KMS-11 (cell line): ENCODE measurements around the gene JAG2.

Source experiments
- H2AFZ ChIP-seq: fragments of 200-600 bp; sonication (generic); 2 replicates; pipeline ENCODE4 v1.6.1; 2016; ENCODE audit warnings: antibody characterized with exemption, mixed run types, low read depth
- H3K27ac ChIP-seq: fragments of 200-600 bp; sonication (generic); 2 replicates; pipeline ENCODE4 v1.6.1; 2016; ENCODE audit warnings: mild to moderate bottlenecking, mixed run types
- H3K27me3 ChIP-seq: fragments of 200-600 bp; sonication (generic); 2 replicates; pipeline ENCODE4 v1.6.1; 2017; ENCODE audit warnings: mild to moderate bottlenecking, low read depth, mixed run types, moderate library complexity; ENCODE audit not compliant: insufficient read depth
- H3K36me3 ChIP-seq: fragments of 200-600 bp; sonication (generic); 2 replicates; pipeline ENCODE4 v1.6.1; 2017; ENCODE audit warnings: mild to moderate bottlenecking, mixed run types; ENCODE audit not compliant: insufficient read depth
- H3K4me1 ChIP-seq: fragments of 200-600 bp; sonication (generic); 2 replicates; pipeline ENCODE4 v1.6.1; 2016; ENCODE audit warnings: mild to moderate bottlenecking, low read depth, mixed run types; ENCODE audit not compliant: poor library complexity, severe bottlenecking
- H3K4me2 ChIP-seq: fragments of 200-600 bp; sonication (generic); 2 replicates; pipeline ENCODE4 v1.7.0; 2016; ENCODE audit warnings: mild to moderate bottlenecking, mixed run types
- H3K4me3 ChIP-seq: fragments of 200-600 bp; sonication (generic); IDR thresholded peaks from 2 replicates; pipeline ENCODE4 v1.6.1; 2017; ENCODE audit warnings: low read depth, low read length, mixed read lengths; ENCODE audit not compliant: insufficient read depth
- H3K79me2 ChIP-seq: fragments of 200-600 bp; sonication (generic); 2 replicates; pipeline ENCODE4 v1.6.1; 2016; ENCODE audit warnings: low read depth, mixed run types; ENCODE audit not compliant: insufficient read depth
- H3K9ac ChIP-seq: fragments of 200-600 bp; sonication (generic); 2 replicates; pipeline ENCODE4 v1.6.1; 2016; ENCODE audit warnings: mild to moderate bottlenecking, mixed run types
- H4K20me1 ChIP-seq: fragments of 200-600 bp; sonication (generic); 2 replicates; pipeline ENCODE4 v1.6.1; 2016; ENCODE audit warnings: mild to moderate bottlenecking, mixed run types; ENCODE audit not compliant: insufficient read depth
- TF ChIP-seq, protein P1 (sequence below): fragments of 200-600 bp; sonication (generic); conservative IDR thresholded peaks from 2 replicates; pipeline ENCODE4 v1.6.1; 2017; ENCODE audit warnings: low read depth, mild to moderate bottlenecking, antibody characterized with exemption, low read length, moderate library complexity, mixed read lengths

The JAG2 gene

DNA sequence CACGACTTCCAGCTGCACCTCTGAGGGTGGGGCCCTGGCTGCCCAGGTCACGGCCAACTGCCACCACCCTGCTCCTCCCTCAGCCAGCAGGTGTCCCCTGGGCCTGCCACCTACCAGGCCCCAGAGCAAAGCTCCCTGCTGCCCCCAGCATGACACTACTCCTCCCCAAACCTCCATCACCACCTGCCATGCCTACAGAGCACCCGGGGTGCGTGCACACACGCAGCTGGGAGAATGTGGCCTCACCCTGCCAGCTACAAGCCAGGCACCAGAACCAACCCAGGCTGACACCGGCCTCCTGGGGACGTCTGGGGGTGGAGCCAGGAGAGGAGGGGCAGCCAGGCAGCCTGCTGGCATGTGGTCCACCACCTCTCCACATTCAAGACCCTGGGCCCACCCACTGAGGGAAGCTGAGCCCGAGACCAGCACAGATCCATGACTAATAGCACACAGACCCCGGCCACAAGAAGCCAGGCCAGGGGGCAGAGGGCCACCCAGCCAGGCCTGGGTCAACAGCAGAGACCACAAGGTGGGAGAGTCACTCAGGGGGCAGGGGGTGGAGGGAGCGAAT is 3.4 kb downstream of the JAG2 start:
- H4K20me1 ChIP-seq = no peaks in the 10 kb centered on the region
- TF ChIP-seq, protein P1, sequence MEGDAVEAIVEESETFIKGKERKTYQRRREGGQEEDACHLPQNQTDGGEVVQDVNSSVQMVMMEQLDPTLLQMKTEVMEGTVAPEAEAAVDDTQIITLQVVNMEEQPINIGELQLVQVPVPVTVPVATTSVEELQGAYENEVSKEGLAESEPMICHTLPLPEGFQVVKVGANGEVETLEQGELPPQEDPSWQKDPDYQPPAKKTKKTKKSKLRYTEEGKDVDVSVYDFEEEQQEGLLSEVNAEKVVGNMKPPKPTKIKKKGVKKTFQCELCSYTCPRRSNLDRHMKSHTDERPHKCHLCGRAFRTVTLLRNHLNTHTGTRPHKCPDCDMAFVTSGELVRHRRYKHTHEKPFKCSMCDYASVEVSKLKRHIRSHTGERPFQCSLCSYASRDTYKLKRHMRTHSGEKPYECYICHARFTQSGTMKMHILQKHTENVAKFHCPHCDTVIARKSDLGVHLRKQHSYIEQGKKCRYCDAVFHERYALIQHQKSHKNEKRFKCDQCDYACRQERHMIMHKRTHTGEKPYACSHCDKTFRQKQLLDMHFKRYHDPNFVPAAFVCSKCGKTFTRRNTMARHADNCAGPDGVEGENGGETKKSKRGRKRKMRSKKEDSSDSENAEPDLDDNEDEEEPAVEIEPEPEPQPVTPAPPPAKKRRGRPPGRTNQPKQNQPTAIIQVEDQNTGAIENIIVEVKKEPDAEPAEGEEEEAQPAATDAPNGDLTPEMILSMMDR = no peak
- peaks cover 11% of the 10 kb centered on the region for H3K4me1 ChIP-seq
- H3K4me3 ChIP-seq = no peak overlapping the region
- H3K9ac ChIP-seq = no peak overlapping the region
- H3K27ac ChIP-seq = no peak overlapping the region
- no peak overlapping the region for H2AFZ ChIP-seq
- H3K79me2 ChIP-seq = no peaks in the 10 kb centered on the region
- no peak overlapping the region for H3K4me2 ChIP-seq
- H3K27me3 ChIP-seq = no peaks in the 10 kb centered on the region; the same call in 1 of the 2 replicates
- no peaks in the 10 kb centered on the region for H3K36me3 ChIP-seq

DNA sequence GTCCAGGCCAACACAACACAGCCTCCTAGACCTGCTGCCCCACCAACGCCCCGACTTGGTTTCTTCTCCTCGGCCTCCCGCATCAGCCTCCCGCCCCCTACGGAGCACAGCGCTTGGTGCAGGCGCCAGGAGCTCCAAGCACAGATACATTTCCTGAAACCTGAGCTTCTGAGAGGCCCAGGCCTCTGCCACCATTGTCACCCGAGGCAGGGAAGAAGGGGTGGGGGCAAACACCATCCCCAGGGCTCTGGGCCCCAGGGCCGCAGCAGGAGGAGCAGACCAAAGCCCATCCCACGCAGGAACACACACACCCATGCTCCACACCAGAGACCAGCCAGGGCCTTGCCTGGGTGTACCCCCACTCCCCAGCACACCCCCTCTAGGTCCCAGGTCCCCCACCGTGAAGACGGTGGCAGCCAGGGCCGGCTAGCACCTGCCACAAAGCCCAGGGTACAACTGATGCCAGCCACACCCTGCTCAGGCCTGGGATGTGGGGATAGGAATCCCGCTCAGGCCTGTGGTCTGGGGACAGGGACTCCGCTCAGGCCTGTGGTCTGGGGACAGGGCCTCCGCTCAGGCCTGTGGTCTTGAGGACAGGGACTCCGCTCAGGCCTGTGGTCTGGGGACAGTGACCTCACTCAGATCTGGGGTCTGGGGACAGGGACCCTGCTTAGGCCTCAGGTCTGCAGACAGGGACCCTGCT is 5.4 kb downstream of the JAG2 start:
- Histone ChIP-seq H3K4me3 (no peak overlapping the region), H3K79me2 (no peaks in the 10 kb centered on the region), H3K27me3 (no peaks in the 10 kb centered on the region), H3K4me2 (no peak overlapping the region), H3K36me3 (no peaks in the 10 kb centered on the region), H2AFZ (no peak overlapping the region), H3K9ac (no peak overlapping the region), H4K20me1 (no peaks in the 10 kb centered on the region), H3K27ac (no peak overlapping the region), H3K4me1 (peaks cover 11% of the 10 kb centered on the region)
- TF ChIP-seq, protein P1 = no peak

DNA sequence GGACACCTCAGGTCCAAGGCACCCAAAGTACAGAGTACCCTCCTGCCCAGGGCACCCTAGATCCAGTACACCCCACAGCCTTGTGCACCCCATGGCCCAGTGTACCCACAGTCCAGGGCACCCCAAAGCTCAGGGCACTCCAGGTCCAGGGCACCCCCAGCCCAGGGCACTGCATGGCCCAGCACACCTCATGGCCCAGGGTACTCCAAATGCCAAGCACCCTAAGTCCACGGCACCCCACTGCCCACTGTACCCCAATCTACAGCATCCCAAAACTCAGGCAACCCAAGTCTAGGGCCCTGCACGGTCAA is 6.0 kb downstream of the JAG2 start:
- Histone ChIP-seq H3K36me3 (no peaks in the 10 kb centered on the region), H3K79me2 (no peaks in the 10 kb centered on the region), H3K4me1 (peaks cover 11% of the 10 kb centered on the region), H3K4me3 (no peak overlapping the region), H3K9ac (no peak overlapping the region), H4K20me1 (no peaks in the 10 kb centered on the region), H3K4me2 (no peak overlapping the region), H3K27ac (no peak overlapping the region), H2AFZ (no peak overlapping the region), H3K27me3 (no peaks in the 10 kb centered on the region)
- TF ChIP-seq, protein P1 = no peak

DNA sequence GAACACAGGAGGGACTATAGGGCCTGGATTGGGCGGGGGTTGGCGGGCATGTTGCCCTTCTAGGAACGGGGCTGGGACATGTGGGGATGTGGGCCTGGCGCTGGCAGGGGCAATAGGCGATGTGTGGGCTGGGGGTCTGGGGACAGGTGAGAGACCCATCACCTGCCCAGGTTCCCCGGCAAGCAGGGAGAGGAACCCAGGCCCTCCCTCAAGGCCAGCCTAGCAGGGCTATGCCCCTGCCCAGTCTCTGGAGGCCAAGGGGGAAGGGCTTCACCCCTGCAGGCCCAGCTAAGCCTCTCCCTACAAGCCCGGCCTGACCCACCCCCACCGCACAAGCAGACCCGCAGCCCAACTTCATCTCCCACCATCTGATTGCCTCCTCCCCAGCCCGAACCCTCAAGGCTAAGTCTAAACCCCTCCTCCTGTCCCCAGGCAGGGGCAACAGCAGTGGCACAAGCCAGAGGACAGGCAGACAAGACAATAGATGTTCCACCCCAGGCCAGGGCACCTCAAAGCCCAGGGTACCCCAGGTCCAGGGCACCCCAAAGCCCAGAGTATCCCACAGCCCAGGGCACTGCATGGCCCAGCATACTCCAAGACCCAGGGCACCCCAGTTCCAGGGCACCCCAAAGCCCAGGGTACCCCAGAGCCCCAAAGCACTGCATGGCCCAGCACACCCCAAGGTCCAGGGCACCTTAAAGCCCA is 6.5 kb downstream of the JAG2 start:
- TF ChIP-seq, protein P1 = no peak
- Histone ChIP-seq H3K4me3 (no peak overlapping the region), H3K79me2 (no peaks in the 10 kb centered on the region), H3K4me1 (peaks cover 11% of the 10 kb centered on the region), H3K36me3 (no peaks in the 10 kb centered on the region), H3K27me3 (no peaks in the 10 kb centered on the region), H3K9ac (no peak overlapping the region), H2AFZ (no peak overlapping the region), H3K27ac (no peak overlapping the region), H3K4me2 (no peak overlapping the region), H4K20me1 (no peaks in the 10 kb centered on the region)
